Coronary artery (tissue), 2 donors: ENCODE results near the gene DOCK3.
A peak's percentile ranks its signal among the peaks of the same experiment; 100 is the strongest.

Source experiments
- DNase-seq: peaks from one replicate; pipeline ENCODE4 v3.0.0-alpha.2; 2017; ENCODE audit warnings: low spot score
- H3K27ac ChIP-seq, 2 donors: fragments of 200-600 bp; sonication (generic); one replicate each; pipeline ENCODE4 v1.5.1; 2016 to 2019
- H3K4me3 ChIP-seq: fragments of 200-600 bp; sonication (generic); 2 replicates; pipeline ENCODE4 v1.5.1; 2016; ENCODE audit warnings: mild to moderate bottlenecking, moderate library complexity
- CTCF ChIP-seq: fragments of 200-600 bp; sonication (generic); IDR thresholded peaks from one replicate; pipeline ENCODE4 v1.5.1; 2019; ENCODE audit warnings: antibody characterized with exemption

DOCK3 gene

GRCh38 chr3:51392355-51393133 is 717.8 kb downstream of the DOCK3 start:
- peak overlapping the region; percentile 85 to 95 for H3K27ac ChIP-seq
- H3K4me3 ChIP-seq: peak overlapping the region; percentile 94
- DNase-seq: peak; percentile 74
- no peak for TF ChIP-seq CTCF

- Histone ChIP-seq H3K4me3 (no peak overlapping the region), H3K27ac (no peak overlapping the region)
- no peak for DNase-seq
- TF ChIP-seq CTCF: no peak
Observed at GRCh38 chr3:51393134-51393495, 718.4 kb downstream of the DOCK3 start.

DNA sequence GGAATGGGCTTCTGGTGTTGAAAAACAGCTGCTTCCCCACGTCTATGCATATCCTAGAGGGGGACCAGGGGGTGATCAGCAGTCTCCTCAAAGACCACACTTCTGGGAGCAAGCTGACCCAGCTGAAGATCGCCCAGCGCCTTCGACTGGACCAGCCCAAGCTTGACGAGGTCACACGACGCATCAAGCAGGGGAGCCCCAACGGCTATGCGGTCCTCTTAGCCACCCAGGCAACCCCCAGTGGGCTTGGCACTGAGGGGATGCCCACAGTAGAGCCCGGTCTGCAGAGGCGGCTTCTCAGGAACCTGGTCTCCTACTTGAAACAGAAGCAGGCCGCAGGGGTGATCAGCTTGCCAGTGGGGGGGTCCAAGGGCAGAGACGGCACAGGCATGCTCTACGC is 718.8 kb downstream of the DOCK3 start:
- DNase-seq: peak; percentile 65
- TF ChIP-seq CTCF: no peak
- no peak overlapping the region for H3K27ac ChIP-seq
- H3K4me3 ChIP-seq: no peak overlapping the region

DNA sequence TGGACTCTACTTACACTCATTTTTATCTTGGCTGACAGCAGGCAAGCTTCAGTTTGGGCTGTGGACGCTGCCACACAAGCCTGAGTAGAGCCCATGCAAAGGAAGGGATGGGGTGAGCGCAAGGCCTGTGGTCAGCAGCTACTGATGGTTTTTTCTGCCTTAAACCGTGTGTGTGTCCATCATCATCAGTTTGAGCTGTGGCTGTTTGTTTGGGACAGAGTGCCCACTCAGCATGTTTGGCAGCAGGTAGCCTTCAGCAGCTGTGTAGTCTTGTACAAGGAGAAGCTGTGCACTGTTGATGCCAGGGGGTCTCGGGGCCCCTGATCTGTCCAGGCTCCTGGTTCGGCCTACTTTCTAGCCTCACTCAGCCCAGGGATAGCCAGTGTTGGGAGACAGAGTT is 719.8 kb downstream of the DOCK3 start:
- H3K4me3 ChIP-seq: no peak overlapping the region
- H3K27ac ChIP-seq: no peak overlapping the region
- TF ChIP-seq CTCF: no peak
- peak; percentile 53 for DNase-seq

GRCh38 chr3:51395493-51396213 is 720.9 kb downstream of the DOCK3 start:
- DNase-seq: no peak
- Histone ChIP-seq H3K27ac (no peak overlapping the region), H3K4me3 (no peak overlapping the region)
- TF ChIP-seq CTCF: no peak

DNA sequence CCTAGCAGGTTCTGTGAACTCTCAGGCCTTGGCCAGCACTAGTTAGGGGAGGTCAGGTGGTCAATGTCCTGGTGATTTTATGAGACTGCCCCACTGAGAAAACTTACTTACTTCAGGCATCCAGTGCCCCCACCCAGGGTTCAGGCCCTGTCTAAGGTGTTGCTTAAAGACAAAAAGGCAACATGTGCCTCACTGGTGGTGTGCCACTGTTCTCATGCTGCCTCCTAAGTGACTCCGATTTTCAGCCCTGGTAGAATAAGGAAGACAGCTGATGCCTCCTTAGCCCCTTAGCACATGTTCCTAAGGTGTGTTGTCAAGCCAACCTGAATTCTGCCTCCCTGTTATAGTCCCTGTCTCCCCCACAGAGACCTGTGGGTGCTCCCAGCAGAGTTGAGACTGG is 721.7 kb downstream of the DOCK3 start:
- Histone ChIP-seq H3K27ac (peak overlapping the region in 1 of 2 donors; percentile 45), H3K4me3 (no peak overlapping the region)
- DNase-seq: peak; percentile 68
- TF ChIP-seq CTCF: no peak

DNA sequence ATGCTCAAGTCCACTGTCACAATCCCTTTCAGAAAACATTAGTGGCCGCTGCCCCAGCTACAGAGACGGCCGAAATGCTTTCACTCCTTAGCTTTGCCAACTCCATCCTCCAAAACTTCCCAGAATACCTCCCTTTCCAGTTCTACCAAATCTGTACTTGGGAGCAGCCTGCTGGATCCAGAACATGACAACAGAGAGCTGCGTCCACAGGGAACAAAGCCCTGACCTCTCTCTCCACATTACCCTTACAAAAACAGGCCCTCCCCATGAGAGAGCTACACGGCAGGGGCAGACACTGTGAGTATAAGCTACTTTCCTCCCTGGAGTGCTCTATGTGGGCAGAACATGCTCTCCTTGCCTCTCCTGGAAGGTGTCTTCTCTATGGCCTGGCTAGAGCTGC is 722.7 kb downstream of the DOCK3 start:
- DNase-seq: peak; percentile 70
- Histone ChIP-seq H3K27ac (peak overlapping the region in 1 of 2 donors; percentile 45), H3K4me3 (no peak overlapping the region)
- no peak for TF ChIP-seq CTCF
